GM21447 (cell line): ENCODE measurements around the gene RGS17.

Experiments used
- ATAC-seq: cut with Tn5 transposase; IDR thresholded peaks from one replicate; pipeline ENCODE4 v1.9.1; 2021; ENCODE audit not compliant: unreplicated experiment

Gene RGS17

GRCh38 chr6:152957796-152958195 lies 173.3 kb downstream of the RGS17 start:
- ATAC-seq, result no peak
